ENCODE results near the gene ETNK1.

- no peak for TF ChIP-seq EZH2 (IDR thresholded peaks at IDR 0.05)
- TF ChIP-seq, protein P1, sequence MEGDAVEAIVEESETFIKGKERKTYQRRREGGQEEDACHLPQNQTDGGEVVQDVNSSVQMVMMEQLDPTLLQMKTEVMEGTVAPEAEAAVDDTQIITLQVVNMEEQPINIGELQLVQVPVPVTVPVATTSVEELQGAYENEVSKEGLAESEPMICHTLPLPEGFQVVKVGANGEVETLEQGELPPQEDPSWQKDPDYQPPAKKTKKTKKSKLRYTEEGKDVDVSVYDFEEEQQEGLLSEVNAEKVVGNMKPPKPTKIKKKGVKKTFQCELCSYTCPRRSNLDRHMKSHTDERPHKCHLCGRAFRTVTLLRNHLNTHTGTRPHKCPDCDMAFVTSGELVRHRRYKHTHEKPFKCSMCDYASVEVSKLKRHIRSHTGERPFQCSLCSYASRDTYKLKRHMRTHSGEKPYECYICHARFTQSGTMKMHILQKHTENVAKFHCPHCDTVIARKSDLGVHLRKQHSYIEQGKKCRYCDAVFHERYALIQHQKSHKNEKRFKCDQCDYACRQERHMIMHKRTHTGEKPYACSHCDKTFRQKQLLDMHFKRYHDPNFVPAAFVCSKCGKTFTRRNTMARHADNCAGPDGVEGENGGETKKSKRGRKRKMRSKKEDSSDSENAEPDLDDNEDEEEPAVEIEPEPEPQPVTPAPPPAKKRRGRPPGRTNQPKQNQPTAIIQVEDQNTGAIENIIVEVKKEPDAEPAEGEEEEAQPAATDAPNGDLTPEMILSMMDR (IDR thresholded peaks at IDR 0.05) = no peak
- TF ChIP-seq EZH2phosphoT487 (IDR thresholded peaks at IDR 0.05) = no peak
Measured at GRCh38 chr12:22656376-22656775, 31.4 kb downstream of the ETNK1 start.

Measured in neural progenitor cell (in vitro differentiated cells).